Muscle of leg (tissue), 11 donors: Measurements from ENCODE around the gene NOP56. TPM values are rescaled to one million over a fixed set of nuclear protein-coding genes. Genes with fewer than 3 reads are reported as not detected.

ENCODE experiments used
- DNase-seq: peaks from one replicate; pipeline ENCODE4 v3.0.0; 2013
- H3K27ac ChIP-seq: one replicate; pipeline ENCODE4 v1.5.1; 2013; ENCODE audit warnings: mild to moderate bottlenecking, low read length, control low read depth
- H3K27me3 ChIP-seq: one replicate; pipeline ENCODE4 v1.6.1; 2013; ENCODE audit warnings: low read length; ENCODE audit not compliant: control insufficient read depth, insufficient read depth
- H3K36me3 ChIP-seq: one replicate; pipeline ENCODE4 v1.6.1; 2013; ENCODE audit warnings: low read length; ENCODE audit not compliant: control insufficient read depth, insufficient read depth
- H3K4me1 ChIP-seq: one replicate; pipeline ENCODE4 v1.6.1; 2013; ENCODE audit warnings: low read length; ENCODE audit not compliant: control insufficient read depth, insufficient read depth
- H3K4me3 ChIP-seq: one replicate; pipeline ENCODE4 v1.5.1; 2013; ENCODE audit warnings: low read length, control low read depth
- H3K9me3 ChIP-seq: replicated peaks from 2 replicates; pipeline ENCODE4 v1.6.1; 2013; ENCODE audit warnings: low read depth, low read length; ENCODE audit not compliant: control insufficient read depth
- WGBS: methylation state at CpG from one replicate; pipeline ENCODE4 v1.1.5; 2013; ENCODE audit warnings: missing lambda C conversion rate; ENCODE audit not compliant: insufficient coverage; 5-methylcytosine and 5-hydroxymethylcytosine counted together
- polyA plus RNA-seq, 8 donors: library from polyadenylated mRNA; unstranded; fragments of 120-200 nt; gene quantifications; one replicate each; pipeline versions ENCODE4 v1.2.1 to v1.2.3, GENCODE V29; 2013; ENCODE audit warnings: inconsistent platforms in 1 of 8, low replicate concordance in 1 of 8; ENCODE audit not compliant: insufficient read length in 8 of 8, insufficient read depth in 1 of 8
- total RNA-seq: library from RNA; stranded (reverse); fragments of 120-200 nt; gene quantifications from one replicate; pipeline ENCODE4 v1.2.4, GENCODE V29; 2013

The NOP56 gene
- total and polyA plus RNA-seq, 9 donors = 130 to 204 (median 165) TPM

DNA sequence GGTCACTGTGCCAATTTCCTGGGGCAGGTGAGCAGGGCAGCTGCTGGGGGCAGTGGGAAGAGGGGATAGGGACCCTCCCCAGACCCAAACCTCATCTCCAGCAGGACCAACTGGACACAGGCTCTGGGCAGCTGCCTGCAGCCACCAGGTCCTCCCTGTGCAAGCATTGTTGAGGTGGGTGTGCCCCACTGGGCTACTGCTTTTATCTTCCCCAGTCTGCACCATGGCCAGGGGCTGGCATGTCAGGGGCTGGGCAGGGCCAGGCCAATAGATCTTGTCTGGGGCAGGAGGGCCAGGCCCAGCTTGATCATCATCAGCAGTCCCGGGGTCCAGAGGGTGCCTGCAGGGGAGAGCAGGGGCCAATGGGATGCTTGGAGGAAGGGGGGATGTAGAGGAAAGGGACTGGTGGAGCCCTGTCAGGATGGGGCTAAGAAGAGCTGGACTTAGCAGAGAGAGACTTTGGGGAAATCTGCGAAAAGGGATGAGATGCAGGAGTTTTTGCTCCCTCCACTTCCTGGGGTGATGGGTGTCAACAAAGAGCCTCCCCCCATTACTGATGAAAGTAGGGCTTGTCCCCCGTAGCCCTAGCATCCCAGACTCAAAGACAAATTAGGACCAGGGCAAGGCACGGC is 45.9 kb downstream of the NOP56 start:
- Histone ChIP-seq H3K9me3 (no peaks in the 10 kb centered on the region), H3K27ac (no peak overlapping the region), H3K4me1 (peaks cover 2% of the 10 kb centered on the region), H3K27me3 (peaks cover 56% of the 10 kb centered on the region), H3K36me3 (no peaks in the 10 kb centered on the region), H3K4me3 (no peak overlapping the region)
- no peak for DNase-seq
- WGBS = 70% methylated on average over 2 of the region's 4 CpGs

DNA sequence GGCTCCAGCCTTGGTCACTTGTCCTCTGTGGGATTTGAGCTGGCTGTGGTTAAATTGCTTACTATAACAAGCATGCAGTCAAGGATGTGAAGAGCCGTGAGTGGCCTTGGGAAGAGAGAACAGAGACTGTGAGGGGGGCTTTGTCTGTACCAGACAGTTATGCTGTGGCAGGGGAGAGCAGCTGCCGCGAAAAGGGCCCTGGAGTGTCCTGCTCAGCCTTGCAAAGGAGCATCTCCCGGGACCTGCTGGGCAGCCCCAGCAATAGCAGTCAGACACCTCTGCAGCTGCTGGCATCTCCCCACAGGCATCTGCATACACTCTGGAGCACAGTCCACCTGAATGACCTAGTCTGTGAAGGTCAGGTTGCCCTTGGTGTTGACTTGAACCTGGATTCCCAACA is 46.5 kb downstream of the NOP56 start:
- WGBS = 37% methylated on average over 4 of the region's 4 CpGs
- peaks cover 50% of the 10 kb centered on the region for H3K27me3 ChIP-seq

DNA sequence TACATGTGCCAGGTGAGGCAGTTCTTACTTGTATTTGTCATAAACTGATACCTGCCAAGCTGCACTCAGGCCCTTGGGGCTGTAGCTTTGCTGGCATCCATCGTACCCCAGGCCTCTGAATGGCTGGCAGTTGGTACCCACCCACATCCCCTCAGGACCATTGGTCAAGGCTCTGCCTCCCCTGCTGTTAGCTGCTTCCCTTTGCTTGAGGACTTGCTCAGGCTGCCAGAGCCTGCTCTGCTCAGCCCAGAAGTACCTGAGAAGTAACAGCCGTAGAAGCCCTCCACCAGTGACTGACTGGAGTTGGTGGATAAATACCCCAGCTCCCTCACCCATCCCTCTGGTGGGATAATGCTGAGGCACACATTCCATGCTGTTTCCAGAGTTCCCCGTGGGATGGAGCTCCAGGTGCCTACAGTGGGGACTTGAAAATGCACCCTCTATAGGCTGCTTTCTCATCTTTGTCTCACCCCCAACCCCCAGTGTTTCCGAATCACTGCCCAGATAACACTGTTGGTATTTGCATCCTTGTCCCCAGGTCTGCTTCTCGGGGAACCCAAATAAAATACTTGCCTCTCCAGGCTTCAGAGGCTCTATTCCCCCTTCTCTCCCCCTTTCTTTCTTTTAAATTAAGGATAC is 47.5 kb downstream of the NOP56 start:
- H3K27ac ChIP-seq = no peak overlapping the region
- no peaks in the 10 kb centered on the region for H3K36me3 ChIP-seq
- no peak for DNase-seq
- 56% methylated on average over 4 of the region's 5 CpGs for WGBS
- no peak overlapping the region for H3K4me3 ChIP-seq
- no peaks in the 10 kb centered on the region for H3K4me1 ChIP-seq
- peaks cover 41% of the 10 kb centered on the region for H3K27me3 ChIP-seq
- no peaks in the 10 kb centered on the region for H3K9me3 ChIP-seq

More for the DNA sequence above, 46.5 kb downstream of the NOP56 start:
- peaks cover 2% of the 10 kb centered on the region for H3K4me1 ChIP-seq
- DNase-seq = no peak
- no peaks in the 10 kb centered on the region for H3K36me3 ChIP-seq
- no peak overlapping the region for H3K27ac ChIP-seq
- H3K9me3 ChIP-seq = no peaks in the 10 kb centered on the region
- H3K4me3 ChIP-seq = no peak overlapping the region

DNA sequence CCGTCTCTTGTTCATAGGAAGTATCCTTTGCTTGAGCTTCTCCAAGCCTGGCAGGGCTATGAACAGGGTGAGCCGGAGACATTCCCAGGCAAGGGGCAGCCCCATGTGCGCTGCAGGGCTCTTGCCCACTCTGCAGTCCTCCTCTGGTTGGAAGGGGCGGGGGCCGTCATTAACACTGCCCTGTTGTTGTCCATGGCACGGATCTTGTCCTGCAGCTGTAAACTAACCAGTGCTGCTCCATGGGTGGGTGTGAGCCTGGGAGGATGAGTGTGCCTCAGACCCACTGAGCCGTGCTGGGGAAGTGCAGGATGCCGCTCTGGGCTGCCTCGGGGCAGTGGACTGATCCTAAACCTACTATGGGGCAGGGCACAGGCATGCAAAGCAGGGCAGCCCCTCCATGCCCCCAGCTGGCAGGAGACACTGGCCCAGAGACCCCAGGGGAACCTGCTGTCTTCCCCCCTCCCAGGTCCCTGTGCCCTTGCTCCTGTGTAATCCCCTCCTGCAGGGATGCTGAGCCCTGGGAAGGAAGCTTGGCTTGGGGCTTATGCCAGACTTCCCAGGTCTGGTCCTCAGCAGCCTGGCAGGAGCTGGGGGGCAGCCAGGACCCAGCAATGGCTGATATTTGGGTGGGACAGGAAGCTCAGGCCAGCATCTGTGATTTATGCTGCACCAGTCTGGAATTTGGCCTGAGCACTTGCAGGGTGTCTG is 48.6 kb downstream of the NOP56 start:
- 21% methylated on average over 9 of the region's 9 CpGs for WGBS
- DNase-seq = no peak
- H3K27ac ChIP-seq = no peak overlapping the region
- peaks cover 32% of the 10 kb centered on the region for H3K27me3 ChIP-seq
- H3K36me3 ChIP-seq = no peaks in the 10 kb centered on the region
- H3K9me3 ChIP-seq = no peaks in the 10 kb centered on the region
- H3K4me3 ChIP-seq = no peak overlapping the region
- H3K4me1 ChIP-seq = no peaks in the 10 kb centered on the region

DNA sequence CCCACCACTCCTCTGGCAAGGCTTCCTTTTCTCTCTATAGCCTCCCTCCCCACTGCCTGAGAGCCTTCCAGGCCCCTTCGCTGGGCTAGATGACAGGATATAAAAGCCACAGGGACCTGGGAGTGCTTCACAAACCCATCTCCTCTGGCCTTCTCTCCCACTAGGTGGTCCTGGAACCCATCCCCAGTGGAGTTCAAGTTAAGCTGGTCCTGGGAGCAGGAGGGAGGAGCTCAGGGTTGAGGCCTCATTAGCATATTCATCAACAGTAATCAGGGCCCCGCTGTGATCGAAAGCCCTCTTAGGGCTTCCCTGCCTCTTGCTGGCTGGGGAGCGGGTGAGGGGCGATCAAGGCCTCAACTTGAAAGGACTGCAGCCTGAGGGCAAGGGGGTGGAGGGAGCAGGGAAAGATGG is 49.2 kb downstream of the NOP56 start:
- H3K27me3 ChIP-seq = peaks cover 27% of the 10 kb centered on the region
- H3K4me3 ChIP-seq = no peak overlapping the region
- no peaks in the 10 kb centered on the region for H3K9me3 ChIP-seq
- H3K36me3 ChIP-seq = no peaks in the 10 kb centered on the region
- H3K4me1 ChIP-seq = no peaks in the 10 kb centered on the region
- DNase-seq = no peak
- WGBS = 17% methylated on average over 1 of the region's 5 CpGs
- H3K27ac ChIP-seq = no peak overlapping the region

DNA sequence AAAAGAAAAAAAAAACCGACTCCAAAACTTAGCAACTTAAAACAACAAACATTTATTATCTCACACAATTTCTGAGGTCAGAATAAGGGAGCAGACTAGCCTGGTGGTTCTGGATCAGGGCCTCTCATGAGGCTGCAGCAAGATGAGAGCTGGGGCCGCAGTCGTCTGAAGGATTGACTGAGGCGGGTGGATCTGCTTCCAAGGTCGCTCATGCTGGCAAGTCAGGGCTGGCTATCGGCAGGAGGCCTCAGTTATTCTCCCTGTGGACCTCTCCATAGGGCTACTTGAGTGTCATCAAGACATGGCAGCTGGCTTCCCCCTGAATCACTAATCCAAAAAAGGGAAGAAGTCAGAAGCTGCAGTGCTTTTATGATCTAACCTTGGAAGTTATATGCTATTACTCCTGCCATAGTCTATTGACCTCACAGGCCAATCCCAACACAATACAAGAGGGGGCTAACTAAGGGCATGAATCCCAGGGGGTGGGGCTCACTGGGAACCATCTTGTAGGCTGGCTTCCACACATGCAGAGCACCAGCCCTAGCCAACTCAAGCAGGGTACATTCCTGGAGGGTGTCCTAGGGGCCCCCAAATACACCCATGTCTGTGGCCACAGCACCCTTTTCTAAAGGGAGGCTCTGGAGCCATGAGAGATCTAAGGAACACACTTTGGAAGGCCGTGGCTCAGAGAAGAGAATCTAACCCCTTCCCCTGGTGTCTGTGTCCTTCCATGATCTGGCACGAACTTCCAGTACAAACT is 51.5 kb downstream of the NOP56 start:
- no peak overlapping the region for H3K4me3 ChIP-seq
- no peak for DNase-seq
- no peaks in the 10 kb centered on the region for H3K36me3 ChIP-seq
- no peaks in the 10 kb centered on the region for H3K9me3 ChIP-seq
- no peaks in the 10 kb centered on the region for H3K4me1 ChIP-seq
- H3K27me3 ChIP-seq = peaks cover 25% of the 10 kb centered on the region
- H3K27ac ChIP-seq = no peak overlapping the region
- 67% methylated on average over 1 of the region's 8 CpGs for WGBS

DNA sequence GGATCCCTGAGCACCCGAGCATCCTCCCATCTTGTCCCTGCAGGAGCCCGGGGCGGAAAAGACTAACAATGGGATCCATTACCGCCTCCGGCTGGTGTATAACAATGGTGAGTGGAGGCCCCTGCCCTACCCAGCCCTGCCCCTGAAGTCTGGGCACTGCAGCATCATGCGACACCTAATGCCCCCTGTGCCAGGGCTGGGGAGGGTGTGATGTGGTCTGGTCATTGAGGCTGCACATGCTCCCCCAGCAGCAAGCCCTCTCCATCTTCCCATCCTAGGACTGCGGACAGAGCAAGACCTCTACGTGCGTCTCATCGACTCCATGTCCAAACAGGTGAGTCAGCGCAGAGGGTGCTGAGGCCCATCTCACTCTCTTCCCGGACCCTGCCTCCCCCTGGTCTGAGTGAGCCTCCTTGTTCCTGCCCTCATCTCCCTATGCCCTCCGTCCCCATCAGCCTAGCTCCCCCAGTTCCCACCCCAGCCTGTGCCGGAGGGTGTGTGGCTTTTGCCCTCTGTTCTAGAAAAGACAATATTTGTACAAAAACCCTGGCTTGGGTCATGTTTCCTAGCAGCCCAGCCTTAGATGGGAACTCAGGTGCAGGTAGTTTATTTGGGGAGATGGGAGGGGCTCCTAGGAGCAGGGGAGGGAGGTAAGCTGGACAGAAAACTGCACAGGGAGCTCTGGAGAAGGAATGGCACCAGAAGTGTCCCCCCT is 53.7 kb downstream of the NOP56 start:
- no peaks in the 10 kb centered on the region for H3K9me3 ChIP-seq
- H3K4me3 ChIP-seq = no peak overlapping the region
- no peaks in the 10 kb centered on the region for H3K36me3 ChIP-seq
- H3K27me3 ChIP-seq = peaks cover 18% of the 10 kb centered on the region
- DNase-seq = no peak
- WGBS = 74% methylated on average over 12 of the region's 14 CpGs
- H3K4me1 ChIP-seq = no peaks in the 10 kb centered on the region
- no peak overlapping the region for H3K27ac ChIP-seq

DNA sequence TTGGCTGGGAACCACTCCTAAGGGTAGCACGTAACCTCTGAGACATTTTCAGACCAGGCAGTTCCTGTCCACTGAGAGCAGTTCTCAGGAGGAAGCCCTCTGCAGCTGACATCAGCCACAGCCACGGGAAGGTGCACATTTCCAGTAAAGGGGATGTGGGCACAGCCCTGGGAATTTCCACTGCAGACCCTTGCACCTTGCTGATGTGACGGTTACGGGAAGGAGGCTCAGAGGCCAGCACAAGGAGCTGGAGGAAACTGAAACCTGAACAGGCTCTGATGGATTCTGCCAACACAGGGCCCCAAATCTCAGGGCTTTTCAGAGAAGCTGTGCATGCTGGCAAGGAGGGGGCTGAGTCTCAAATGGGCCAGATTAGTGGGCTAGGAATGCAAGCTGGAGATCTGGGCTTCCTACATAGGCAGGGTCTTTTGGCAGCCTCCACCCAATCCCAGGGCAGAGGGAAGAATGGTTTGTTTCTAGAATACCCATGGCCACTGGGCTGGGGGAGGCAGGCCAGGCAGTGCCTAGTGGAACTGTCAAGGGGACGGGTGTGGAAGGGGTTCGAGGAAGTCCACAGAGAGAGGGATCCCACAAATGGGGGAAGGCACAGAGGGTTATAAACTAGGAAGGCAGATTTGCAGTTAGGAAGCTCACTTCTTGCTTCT is 54.4 kb downstream of the NOP56 start:
- Histone ChIP-seq H3K36me3 (no peaks in the 10 kb centered on the region), H3K9me3 (no peaks in the 10 kb centered on the region), H3K4me1 (no peaks in the 10 kb centered on the region), H3K27ac (no peak overlapping the region), H3K4me3 (no peak overlapping the region), H3K27me3 (peaks cover 11% of the 10 kb centered on the region)
- WGBS = 52% methylated on average over 6 of the region's 6 CpGs
- DNase-seq = no peak

DNA sequence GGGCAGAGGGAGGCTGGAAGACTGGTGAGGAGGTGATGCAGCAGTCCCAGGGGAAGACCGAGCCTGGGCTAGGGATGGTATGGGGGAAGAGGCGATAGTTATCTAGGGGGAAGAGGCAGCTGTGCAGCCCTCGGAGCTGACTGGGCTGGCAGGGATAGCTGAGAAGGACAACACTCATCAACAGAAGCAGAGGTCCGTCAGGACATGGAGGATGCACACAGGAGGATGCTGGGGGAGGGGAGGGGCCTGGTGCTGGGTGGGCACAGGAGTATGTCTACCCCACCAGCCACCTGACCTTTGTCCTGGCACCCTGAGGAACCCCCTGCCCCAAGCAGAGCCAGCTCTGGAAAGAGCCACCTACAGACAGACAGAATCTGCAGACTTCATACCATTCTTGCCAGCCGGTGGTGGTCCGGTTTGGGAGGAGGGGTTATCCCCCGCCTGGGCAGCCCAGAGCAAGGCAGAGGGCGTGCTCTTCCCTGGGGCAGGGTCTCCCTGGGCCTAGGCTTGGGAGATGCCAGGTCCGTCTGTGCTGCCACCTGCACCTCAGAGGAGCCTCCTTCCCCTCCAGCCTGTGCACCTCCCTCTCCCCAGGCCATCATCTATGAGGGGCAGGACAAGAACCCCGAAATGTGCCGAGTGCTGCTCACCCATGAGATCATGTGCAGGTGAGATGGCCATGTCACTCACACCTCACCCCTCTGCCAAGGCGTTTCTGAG is 55.1 kb downstream of the NOP56 start:
- no peaks in the 10 kb centered on the region for H3K4me1 ChIP-seq
- DNase-seq = no peak
- WGBS = 69% methylated on average over 7 of the region's 12 CpGs
- no peaks in the 10 kb centered on the region for H3K9me3 ChIP-seq
- no peaks in the 10 kb centered on the region for H3K36me3 ChIP-seq
- H3K27ac ChIP-seq = no peak overlapping the region
- no peak overlapping the region for H3K4me3 ChIP-seq
- H3K27me3 ChIP-seq = peaks cover 10% of the 10 kb centered on the region
